UCSD-AML1 (cell line): ENCODE results near the gene TLK2.
"Not testable (repeated sequence)": the region's sequence is repeated elsewhere in the genome, so short reads cannot be mapped to it uniquely, and the experiment has no call there.

ENCODE experiments used
- DNase-seq: peaks from one replicate; lab custom pipeline; 2025; ENCODE audit not compliant: unreplicated experiment; lab: John Stamatoyannopoulos, UW

TLK2 gene

GRCh38 chr17:62599964-62600657 lies 121.5 kb downstream of the TLK2 start:
- no peak for DNase-seq

- no peak for DNase-seq
These were observed 122.2 kb downstream of the TLK2 start for GRCh38 chr17:62600805-62601204.

GRCh38 chr17:62601471-62601870 lies 122.8 kb downstream of the TLK2 start:
- DNase-seq, result no peak

- not testable (repeated sequence) for DNase-seq
These were observed 125.2 kb downstream of the TLK2 start for GRCh38 chr17:62603783-62604182.

- no peak for DNase-seq
These were observed 127.0 kb downstream of the TLK2 start for GRCh38 chr17:62605588-62605987.

DNA sequence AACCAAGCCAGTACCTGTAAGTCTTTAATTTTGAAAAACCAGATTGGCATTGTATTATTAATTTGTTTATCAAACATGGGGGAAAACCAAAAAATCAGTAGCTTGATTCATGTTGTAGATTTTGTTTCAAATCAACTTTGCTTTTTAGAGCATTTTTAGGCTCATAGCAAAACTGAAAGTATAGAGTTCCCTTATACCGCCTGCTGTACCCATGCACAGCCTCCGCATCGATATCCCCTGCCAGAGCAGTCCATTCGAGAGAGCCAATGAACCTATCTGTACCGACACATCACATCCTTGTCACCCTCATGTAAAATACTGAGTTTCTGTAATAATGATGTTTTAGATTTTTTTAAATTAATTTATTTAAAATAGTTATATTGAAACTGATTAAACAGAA lies 132.7 kb downstream of the TLK2 start:
- no peak for DNase-seq

DNA sequence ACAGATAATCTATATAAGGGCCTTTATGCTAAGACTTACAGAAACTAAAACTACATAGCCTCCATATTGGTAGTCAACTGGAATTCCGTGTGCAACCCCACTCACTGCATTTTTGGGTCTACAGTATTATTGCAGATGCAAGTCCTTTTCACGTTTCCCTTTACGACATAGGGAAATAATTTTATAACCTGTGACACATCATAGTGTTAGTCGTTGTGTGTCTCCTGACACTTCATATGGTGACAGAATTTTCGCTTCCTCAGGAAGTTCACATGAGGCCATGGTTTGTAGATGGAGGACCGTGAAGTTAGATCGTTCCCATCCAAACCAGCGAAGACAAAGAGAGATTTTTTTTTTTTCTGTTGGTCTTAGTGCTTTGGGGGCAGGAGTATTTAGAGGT lies 133.1 kb downstream of the TLK2 start:
- no peak for DNase-seq

DNA sequence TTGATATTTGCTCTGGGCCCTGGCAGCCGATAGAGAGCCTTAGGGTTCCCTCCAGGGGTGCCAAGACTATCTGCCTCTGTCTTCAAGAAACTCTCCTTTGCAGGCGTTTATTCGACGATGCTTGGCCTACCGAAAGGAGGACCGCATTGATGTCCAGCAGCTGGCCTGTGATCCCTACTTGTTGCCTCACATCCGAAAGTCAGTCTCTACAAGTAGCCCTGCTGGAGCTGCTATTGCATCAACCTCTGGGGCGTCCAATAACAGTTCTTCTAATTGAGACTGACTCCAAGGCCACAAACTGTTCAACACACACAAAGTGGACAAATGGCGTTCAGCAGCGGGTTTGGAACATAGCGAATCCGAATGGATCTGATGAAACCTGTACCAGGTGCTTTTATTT lies 133.7 kb downstream of the TLK2 start:
- not testable (repeated sequence) for DNase-seq

DNA sequence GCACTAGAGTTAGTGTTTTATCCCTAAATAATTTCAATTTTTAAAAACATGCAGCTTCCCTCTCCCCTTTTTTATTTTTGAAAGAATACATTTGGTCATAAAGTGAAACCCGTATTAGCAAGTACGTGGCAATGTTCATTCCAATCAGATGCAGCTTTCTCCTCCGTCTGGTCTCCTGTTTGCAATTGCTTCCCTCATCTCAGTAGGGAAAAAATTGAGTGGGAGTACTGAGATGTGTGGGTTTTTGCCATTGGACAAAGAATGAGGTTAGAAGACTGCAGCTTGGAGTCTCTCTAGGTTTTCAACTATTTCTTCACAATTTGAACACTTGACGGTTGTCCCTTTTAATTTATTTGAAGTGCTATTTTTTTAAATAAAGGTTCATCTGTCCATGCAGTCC lies 134.5 kb downstream of the TLK2 start:
- not testable (repeated sequence) for DNase-seq

DNA sequence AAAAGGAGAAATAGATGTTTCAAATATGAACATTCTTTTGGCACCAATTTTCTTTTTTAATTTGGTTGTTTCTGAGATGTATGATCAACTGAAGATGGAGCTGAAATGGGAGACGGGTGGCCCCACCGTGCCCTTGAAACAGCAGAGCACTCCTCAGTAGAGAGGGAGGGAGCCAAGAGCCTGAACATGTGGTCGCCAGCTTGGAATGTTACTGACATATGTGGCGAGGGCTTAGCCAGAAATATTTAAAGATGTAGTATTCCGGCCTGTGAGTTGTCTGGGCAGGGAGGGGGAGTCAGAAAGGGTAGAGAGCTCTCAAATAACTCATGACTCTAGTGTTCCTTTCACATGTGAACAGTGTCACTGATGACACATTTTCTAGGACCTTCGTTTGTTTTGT lies 135.5 kb downstream of the TLK2 start:
- DNase-seq, result no peak

DNA sequence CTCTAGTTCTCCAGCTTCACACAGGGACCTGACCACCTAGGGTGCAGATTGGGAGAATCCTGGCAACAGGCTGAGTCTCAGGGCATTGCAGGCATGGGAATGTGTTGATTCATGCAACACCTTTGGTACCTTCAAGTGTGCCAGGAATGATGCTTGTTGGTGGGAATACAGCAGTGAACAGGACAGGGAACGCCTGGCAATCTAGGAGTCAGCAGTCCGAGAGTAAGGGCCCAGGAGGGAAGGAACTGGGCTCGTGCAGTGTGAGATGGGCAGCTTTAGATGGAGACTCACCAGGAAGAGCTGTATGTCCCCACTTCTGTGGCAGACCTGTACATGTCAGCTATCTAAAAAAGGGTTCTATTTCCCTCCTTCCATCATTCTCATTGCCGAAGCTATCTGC lies 136.9 kb downstream of the TLK2 start:
- no peak for DNase-seq

DNA sequence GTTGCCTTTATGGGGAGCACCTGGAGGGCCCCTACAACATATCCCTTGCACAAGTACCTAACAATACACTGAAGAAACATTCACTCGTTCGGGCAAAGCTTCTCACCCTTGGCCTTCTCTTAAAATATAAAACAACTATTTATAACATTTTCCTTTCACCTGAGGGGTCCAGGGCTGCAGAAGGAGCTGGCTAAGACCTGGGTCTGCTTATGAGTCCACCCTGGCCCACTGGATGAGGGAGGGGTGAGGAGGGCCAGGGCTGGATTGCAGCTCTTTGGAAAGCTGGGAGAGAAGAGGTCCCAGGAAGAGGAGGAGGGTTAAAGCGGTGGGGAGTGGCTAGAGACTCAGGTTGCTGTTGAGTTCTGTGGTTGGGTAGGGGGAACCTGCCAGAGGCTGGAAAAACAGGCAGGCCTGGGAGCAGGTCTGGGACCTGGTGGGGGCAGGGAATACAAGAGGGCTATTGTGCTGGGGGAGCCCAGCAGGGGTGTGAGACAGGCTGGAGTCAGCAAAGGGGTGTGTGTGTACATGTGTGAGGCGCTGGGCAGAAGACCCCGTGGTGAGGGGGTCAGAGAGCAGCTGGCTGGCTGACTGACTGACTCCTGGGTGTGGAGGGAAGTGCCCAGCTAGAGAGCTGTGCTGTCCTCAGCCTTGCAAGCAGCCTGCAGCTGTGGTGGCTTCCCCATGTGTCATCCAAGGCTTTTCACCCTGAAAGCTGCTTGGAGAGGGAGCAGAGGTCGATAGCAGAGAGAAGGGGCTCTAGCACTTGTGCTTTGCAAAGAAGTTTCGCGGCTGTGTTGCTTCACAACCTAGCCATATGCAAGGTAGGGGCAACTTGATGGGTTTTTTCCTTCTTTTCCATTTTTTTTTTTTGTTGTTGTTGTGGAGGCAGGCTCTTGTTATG lies 138.6 kb downstream of the TLK2 start:
- no peak for DNase-seq

- no peak for DNase-seq
These were observed 139.4 kb downstream of the TLK2 start for GRCh38 chr17:62617894-62618472.

GRCh38 chr17:62618647-62619416 lies 140.2 kb downstream of the TLK2 start:
- DNase-seq, result no peak

DNA sequence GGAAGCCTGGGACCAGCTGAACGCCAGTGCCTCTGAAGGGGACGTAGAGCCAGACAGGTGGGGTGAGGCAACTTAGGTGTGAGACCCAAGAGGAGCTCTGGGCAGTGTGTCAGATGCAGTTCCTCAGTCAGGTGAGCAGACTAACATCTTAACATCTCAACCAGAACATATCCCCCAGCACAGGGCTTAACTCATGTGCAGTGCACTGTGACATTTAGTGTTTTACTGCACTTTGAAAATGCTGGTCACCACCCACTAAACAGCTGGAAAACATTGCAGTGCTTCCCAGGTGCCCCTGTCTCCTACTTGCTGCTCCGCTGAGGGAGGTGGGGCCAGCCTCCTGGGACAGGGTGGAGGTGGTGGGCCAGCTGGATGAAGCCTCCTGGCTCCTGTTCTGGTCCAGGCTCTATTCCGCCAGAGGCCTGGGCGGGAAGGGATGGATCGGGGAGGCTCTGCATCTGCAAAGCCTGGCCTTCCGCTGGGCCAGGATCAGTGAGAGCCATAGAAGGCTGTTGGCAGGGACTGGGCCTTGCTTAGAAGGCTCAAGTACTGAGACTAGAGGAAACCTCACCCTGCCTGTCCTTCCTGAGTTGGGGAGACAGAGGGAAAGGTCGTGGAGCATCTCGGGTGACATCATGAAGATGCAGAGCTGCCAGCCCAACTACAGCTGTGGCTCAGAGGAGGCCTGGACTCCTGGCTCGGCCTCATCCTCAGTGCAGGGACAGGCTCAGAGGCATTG lies 141.0 kb downstream of the TLK2 start:
- no peak for DNase-seq

- DNase-seq, result no peak
These were observed 142.6 kb downstream of the TLK2 start for GRCh38 chr17:62621223-62621622.

- DNase-seq, result peak; percentile 31
These were observed 146.7 kb downstream of the TLK2 start for GRCh38 chr17:62625184-62625869.

DNA sequence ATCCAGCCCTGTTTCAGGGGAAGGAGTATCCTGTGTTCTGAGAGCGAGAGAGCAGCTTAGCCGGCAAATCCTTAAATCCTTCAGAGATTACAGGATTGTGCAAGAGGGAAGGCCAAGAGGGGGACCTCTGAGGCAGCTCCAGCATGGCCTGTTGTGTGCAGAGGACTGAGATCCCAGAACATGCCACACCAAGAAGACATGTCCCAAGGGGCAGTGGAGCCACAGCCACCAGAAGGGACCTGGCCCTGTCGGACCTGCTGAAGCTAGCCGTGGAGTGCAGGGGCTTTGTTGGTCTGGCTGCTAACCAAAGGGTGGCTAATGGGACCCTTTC lies 147.2 kb downstream of the TLK2 start:
- DNase-seq, result no peak

- DNase-seq, result peak; percentile 75
These were observed 148.1 kb downstream of the TLK2 start for GRCh38 chr17:62626719-62627218.
